Measurements from ENCODE around the gene TNFRSF8.

Gene TNFRSF8

DNA sequence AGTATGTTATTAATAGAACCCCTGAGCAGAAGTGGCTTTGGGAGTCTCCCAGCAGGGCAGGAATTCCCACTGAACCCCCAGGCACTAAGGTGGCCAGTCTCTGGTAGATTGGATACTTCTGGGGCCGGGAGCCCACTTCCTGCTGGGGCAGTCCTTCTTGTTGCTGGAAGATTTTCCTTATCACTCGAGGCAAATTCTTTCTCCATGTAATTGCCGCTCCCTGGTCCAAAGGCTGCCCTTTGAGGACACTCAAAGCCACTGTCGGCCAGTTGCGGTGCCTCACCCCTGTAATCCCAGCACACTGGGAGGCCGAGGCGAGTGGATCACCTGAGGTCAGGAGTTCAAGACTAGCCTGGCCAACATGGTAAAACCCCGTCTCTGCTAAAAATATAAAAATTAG, 81.1 kb downstream of the TNFRSF8 start:
- no peak for DNase-seq

DNA sequence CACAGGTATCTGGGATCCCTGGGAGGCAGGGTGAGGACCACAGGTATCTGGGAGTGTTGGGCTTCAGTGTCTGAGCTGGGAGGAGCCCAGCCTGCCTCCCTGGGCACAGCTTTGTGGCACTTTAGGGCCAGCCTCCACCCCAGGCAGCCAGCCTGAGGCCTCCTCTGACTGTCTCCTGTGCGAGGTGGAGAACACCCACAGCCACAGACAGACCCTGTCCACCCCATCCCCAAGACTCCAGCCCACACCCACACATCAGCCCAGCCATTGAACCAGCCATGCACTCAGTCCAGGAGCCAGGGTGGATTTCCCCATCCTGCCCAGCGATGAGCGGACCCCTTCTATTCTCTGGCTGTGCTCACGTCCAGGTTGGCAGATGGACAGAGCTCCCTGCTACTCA, 81.9 kb downstream of the TNFRSF8 start:
- no peak for DNase-seq

DNA sequence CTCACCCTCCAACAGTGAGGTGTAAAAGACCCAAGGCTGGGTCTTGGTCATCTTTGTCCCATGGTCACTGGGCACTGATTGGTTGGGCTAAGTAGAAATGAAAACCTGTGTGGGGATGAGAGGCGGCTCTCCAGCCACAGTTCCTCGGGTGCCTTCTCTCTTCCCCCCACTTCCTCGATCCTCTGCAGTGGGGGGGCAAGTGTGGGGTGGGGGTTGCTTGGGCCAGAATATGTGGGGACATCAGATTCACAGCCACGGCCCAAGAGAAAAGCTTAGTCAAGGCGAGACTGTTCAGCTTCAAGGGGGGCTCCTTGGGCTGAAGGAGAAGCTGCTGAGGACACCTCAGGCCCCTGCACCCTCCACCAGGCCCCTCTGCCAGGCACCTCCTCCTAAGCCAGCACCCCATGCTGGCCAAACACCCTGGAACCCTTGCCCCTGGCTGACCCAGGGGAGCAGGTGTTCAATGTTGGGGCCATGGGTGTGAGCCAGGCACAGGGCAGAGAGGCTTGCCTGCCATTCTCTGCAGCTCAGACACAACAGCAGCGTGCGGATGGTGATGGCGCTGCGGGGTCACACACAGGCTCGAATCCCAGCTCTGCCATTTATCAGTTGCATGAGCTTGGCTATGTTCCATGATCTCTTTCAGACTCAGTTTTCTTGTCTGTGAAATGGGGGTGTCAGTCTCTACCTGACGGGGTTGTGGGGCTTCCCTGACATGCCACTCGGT, 82.7 kb downstream of the TNFRSF8 start:
- no peak for DNase-seq

DNA sequence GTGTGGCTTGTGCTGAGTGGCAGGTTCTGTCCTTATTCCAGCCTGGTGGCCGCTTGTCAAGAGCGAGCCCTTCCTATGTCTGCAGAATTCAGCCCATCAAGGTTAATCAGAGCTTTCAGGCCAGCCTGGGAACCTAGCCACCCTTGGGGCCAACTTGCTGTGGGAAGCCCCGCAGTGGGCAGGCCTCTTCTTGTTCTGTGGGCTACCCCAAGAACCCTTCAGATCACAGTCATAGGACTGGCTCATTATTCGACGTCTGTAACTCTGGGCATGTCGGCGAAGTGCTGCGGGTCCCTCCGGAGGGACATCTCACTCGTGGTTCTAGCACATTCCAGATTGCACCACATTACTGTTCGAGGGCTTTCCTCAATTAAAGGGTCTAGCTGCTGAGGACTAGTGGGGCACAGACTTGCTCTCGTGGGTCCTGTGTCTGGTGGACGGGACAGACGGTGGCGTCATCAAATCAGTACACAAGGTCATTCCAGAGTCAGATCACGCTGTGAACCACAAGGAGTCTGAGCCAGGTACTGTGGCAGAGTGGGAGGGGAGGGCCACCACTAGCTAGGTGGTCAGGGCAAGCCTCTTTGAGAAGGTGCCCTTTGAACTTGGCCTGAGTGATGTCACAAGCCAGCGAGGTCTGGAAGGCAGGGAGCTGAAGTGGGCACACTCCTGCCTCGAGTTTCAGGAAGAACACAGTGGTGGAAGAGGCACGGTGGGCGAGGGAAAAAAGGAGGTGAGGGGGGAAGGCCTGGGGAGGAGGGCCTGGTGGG, 83.4 kb downstream of the TNFRSF8 start:
- no peak for DNase-seq

DNA sequence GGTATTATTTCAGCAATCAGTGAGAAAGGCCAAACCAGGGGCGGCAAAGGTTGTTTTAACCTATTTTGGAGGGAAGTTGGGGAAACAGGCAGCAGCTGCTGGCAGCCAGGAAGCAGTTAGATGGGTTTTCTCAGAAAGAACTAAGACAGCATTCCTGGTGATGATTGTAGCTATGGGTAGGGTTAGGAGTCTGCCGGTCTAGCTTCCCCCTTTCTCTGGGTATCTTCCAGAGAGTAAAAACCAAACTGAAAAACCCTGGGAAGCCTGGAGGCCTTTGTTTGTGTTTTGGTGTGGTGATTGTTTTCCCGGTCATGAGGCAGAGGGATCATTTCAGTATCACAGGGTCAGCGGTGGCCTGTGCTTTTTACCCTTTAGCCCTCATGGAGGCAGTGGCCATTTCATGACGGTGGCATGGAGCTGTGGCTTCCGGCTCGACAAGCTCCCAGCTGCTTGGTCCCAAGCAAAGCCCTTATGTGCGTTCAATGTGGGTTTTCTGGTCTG, 84.1 kb downstream of the TNFRSF8 start:
- no peak for DNase-seq

DNA sequence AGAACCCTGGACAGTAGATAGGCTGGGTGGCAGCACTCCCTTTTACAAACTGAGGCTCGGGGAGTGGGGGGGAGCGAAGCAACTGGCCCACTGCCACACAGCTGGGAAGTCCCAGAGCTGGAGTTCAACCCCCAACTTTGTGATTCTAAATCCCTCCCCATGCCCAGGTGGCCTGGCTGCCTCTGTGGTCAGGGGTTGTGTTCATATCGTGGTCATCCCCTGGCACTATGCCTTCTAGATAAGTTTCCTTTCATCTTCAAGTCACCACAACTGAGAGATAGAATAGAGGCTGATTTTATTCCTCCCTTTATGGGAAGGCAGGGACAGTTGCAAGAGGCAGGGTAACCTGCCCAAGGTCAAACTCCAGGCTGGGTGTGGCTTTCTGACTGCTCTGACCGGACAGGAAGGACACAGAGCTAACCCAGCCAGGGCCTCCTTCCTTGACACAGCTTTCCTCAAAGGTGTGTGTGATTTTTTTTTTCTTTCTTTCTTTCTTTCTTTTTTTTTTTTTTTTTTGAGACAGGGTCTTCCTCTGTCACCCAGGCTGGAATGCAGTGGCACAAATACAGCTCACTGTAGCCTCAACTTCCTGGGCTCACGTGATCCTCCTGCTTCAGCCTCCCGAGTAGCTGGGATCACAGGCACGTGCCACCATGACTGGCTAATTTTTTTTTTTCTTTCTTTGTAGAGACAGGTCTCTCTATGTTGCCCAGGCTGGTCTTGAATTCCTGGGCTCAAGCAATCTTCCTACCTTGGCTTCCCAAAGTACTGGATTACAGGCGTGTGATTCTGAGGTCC, 85.3 kb downstream of the TNFRSF8 start:
- DNase-seq = no peak

DNA sequence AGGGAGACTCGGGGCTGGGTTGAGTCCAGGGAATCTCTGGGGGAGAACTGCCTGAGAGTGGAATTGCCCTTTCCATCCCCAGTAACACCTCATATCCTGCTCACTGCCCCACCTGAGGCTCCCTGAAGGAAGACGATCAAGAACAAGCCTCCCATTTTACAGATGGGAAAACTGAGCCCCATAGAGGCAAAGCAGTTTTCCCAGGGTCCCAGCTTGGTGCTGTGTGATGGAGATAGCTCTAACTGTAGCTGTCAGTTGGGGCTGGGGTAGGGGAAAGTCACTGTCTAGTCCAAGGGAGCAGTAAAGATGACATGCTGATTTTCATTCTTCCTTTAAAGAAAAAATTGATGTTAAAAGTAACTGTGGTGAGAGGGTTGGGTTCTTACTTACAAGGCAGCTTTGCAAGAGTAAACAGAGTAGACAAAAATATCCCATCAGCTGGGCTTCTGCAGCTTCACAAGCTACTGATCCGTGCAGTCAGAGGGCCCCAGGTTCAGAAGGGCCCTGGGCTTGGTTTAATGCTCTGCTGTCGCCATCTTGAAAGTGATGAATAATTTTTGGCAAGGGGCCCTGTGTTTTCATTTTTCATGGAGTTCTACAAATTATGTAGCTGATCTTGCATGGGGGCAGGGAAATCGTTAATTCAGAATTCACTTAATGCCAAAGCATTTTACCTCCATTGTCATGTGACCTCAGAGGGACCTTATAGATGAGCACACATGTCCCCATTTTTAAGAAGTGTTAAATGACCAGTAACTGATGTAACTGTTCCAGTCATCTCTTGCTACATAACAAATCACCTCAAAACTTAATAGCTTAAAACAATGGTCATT, 86.1 kb downstream of the TNFRSF8 start:
- no peak for DNase-seq

DNA sequence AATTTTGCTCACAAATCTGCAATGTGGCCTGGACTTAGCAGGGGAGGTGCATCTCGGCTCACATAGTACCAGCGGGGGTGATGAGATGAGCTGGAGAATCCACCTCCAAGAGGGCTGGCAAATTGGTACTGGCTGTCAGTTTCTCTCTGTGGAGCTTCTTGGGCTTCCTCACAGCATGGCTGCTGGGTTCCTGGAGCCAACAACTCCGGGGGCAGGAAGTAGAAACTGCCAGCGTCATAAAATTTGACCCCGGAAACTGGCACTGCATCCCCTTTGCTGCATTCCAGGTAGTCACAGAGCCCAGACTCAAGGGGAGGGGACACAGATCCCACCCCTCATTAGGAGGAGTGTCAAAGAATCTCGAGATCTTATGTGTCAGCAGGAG, 86.7 kb downstream of the TNFRSF8 start:
- no peak for DNase-seq

DNA sequence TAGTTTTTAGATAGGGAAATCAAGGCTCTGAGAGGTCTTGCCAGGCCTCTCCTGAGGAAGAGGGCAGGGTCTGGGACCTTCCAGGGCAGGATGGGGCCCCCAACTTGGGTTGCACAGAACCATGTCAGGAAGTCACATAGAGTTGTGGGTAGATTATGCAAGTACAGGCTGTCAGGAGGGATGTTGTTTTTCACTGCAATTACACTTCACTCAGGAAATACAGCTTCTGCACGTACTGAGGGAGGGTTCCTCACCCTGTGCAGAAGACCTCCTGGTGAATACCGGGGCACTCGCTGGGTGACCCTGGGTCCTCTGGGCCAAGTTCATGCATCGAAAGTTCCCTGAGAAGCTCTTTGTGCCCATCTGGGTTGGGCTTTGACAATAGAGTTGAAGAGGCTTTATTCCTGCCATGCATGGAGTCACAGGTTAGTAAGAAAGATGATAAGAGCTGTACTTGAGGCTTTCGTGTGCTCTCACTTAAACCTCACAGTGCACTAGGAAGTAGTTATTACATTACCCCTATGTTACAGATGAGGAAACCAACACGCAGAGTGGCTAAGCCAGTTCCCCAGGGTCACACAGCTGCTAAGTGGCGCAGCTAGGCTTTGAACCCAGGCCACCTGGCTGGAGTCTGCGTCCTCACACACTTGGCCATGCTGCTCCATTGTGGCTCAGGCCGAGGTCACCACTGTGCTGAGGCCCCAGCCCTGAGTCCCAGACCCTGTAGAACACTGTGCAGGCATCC, 87.5 kb downstream of the TNFRSF8 start:
- DNase-seq = no peak

DNA sequence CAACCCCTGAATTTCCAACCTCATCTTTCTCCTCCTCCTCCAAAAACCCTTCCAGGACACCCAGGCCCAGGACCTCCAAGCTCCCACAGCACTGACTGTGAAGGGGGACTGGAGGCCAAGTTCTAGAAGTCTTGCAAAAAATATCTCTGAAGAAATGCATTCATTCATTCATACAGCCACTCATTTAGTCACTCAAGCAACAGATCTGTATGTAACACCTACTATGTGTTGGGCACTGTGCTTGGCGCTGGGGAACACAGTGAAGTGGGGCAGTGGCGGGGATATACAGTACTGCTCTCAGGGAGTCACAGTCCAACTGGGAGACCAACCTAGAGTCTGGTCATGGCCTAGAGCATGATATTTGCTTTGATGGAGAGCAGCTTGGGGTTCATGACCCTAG, 88.4 kb downstream of the TNFRSF8 start:
- no peak for DNase-seq

DNA sequence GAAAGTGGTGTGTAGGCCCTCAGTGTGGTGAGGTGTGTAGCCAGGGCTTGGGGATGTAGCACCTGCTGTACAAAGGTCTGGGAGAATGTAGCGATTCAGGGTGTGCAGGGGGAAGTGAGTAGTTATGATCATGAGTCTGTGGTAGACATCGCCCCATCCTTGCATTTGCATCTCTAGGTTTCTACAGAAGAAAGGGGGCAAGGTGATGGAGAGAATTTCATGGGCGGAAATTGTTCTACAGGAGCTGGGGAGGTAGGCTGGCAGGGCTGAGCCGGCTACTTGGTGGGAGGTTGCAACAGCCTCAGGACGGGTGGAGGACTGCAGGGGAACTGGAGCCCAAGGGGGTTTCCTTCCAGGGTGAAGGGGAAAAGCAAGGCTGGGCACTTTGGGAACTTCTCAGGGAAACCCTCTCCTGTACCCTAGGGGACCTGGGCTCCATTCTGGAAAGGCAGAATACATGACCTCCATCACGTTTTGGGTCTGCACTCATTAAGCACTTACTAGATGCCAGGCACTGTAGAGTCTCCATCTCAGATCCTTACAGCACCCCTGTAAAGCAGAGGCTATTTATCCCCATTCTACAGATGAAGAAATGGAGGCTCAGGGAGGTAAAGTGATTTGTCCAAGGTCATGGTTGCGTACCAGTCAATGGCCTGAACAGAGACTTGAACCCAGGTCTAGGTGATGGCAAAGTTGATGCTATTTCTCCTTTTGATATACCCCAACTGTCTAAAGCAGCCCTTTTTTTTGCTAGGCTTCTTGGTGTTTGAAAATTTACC, 89.2 kb downstream of the TNFRSF8 start:
- DNase-seq = no peak

DNA sequence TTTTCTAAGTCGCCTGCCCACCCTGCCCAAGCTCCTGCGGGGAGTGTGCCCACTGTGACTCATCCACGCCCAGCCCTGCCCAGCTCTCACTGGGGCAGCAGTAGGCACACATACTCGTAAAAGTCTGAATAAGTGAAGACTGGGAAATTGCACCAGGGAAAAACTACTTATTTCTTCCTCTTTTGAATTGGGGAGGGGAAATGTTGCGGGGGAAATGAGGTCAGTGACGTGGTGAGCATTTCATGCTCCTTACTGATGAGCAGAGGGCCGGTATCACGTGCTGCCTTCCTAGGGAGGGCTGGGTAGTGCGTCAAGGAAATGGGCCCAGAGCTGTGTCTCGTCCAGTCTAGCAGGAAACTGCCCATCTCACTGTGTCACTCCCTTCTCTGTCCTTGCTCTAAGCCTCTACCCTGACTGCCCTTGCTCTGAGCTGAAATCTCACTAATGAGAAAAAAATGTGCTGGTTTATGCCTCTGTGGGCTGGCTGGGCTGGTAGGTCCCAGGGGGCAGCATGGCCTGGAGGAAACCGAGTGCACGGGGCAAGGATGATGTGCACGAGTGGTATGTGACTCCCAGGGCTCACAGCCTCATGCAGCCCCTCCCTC, 90.2 kb downstream of the TNFRSF8 start:
- DNase-seq = no peak

DNA sequence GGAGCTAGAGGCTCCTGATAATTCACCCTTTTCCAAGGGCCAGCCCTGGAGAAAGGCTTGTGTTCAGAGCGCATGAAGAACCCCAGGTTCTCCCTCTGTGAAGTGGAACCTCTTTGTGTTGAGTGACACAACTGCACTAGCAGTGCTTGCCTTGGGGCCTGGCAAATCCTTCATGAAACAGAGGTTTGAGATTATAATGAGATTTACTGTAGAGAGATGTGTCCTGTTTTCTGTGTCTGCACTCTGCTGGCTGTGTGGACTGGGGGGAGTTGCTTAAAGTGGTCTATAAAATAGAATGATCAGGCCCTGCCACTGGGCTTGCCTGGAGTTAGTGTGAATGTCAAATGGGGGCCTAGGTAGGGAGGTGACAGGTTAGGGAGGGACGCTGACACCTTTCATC, 92.2 kb downstream of the TNFRSF8 start:
- no peak for DNase-seq

DNA sequence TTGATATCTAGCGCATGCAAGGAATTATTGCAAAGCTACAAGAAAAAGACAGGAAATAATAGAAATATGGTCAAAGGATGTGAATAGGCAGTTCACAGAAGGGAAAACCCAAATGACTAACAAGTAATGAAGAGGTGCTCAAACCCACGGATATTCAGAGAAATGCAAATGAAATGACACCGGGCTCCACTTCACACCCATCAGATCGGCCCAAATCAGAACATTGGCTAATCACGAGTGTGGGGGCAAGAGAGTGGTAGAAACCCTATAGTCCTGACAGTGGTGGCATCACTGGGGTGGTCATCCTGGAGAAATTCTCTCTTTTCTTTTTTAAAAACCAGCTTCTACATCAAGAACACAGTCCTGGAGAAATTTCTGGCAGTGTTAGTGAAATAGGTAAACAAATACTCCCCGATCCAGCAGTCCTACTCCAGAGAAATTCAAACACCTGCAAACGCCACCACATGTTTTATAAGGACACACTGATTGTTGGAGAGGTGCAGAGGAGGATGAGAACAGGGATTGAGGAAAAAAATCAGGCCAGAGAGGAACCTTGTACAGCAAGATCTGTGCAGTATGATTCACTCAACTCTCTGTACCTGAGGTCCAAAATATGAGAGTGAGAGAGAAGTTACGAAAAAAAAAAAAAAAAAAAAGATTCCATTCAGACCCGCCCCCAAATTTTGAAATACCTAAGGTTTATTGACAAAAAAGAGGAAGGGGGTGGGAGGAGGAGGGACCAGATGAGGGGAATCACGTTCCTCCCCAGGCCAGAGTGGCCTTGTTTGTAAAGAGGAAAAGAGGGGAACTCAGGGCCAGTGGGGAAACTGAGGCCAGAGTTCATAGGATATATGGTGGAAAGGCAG, 94.5 kb downstream of the TNFRSF8 start:
- no peak for DNase-seq

DNA sequence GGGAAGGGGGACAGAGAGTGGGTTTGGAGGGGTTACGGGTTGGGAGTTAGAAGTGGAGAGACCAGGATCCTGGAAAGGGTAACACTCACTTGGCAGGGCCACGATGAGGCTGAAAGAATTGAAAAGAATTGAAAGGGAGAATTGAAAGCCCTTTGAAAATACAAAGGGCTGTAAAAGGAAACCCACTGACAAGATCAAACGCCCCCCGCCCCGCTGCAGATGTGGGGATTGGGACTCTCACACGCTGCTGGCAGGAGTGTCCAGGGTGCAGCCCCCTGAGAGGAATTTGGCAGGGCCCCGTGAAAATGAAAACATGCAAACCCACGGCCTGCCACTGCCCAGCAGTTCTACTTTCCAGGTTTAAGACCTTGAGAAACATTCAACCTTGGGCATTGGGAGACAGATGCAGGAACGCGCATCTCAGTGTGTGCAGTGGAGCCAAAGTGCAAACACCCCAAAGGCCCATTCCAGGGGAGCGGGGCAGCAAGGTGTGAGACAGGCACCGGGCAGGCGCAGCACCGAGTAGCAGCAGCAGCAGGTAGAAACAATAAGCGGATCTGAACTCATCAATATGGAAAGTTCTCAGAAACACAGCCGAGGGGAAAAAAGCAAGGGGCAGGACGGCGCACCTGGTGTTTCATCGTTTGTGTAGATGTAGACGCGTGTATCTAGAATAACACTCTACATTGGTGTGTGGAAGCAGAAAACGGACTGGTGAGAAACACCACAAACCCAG, 95.4 kb downstream of the TNFRSF8 start:
- DNase-seq = no peak

DNA sequence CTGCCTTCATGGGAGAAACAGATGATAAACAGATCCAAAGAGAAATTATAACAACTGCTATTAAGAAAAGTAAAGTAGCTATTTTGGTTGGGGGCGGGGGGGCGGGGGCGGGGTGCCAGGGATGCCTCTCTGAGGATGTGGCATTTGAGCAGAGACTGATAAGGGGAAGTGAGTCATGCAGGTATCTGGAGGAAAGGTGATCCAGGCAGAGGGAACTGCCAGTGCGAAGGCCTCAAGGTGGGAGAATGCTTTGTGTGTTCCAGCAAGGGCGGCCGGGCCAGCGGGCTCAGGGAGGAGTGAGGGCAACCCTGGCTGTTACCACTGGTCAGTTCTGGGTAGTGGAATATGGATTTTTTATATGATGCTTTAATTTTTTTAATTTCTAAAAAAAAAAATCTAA, 96.7 kb downstream of the TNFRSF8 start:
- no peak for DNase-seq

DNA sequence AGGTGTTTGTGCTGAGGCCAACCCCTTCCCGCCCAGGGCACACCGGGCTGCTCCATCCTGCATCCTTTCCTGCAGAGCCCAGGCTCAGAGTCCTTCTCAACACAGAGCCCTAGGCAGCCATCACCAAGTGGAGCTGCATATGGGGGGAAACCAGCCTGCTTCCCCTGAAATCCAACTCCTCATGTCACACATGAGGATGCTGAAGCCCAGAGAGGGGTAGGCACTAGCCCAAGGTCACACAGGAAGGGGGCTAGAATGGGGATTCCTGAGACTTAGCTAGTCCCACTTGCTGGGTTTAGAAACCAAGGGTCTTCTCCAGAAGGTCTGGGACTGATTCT, 98.2 kb downstream of the TNFRSF8 start:
- DNase-seq = no peak

DNA sequence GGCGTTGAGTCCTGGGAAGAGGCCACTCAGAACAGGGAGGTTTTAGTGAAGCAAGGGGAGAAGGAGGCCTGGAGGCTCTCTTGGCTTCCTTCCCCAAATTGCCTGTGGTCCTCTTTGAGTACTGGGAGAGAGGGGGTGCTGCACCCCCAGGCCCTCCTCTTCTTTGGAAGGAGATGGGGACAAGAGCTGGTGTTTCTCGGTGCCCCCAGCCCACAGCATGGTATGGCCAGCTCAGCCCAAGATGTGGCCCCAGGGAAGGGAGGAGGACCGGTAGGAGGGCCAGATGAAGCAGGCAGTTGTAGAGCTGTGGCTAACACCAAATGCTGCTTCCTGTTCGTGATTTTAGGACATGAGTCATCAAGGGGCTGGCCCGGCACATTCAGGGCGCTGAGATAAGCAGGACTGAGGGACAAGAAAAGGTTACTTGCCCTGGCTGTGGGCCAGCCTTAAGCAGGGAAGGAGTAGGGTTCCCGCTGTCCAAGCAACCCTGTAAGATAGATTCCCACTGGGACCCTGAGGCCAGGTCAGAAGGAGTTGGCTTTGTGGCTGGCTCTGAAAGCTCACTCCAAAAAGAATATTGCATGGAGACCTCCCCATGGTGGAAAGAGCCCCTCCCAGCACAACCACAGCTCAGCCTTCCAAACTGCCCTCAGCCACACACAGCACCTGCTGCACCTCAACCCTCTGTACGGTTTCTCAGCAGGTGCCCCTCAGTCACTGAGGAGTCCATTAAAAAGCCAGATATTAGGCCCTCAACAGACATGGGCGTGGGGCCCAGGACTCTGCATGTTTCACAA, 98.8 kb downstream of the TNFRSF8 start:
- no peak for DNase-seq

Data from NCI-H1436 treated with DMSO at 0.1 percent for 48 hours (cell line).